Neural progenitor cell (in vitro differentiated cells): Measurements from ENCODE around the gene FHAD1. TPM values are rescaled to one million over a fixed set of nuclear protein-coding genes. Genes with fewer than 3 reads are reported as not detected.

ENCODE experiments used
- DNase-seq: peaks from one replicate; pipeline ENCODE4 v3.0.0-alpha.2; 2016; ENCODE audit warnings: low spot score
- H2AFZ ChIP-seq: fragments of 200-600 bp; sonication (generic); replicated peaks from 2 replicates; pipeline ENCODE4 v1.6.1; 2016; ENCODE audit warnings: antibody characterized with exemption
- H3F3A ChIP-seq: fragments of 200-600 bp; sonication (generic); 2 replicates; pipeline ENCODE4 v1.6.1; 2016; ENCODE audit warnings: antibody characterized with exemption, low read depth
- H3K27ac ChIP-seq: fragments of 200-600 bp; sonication (generic); 2 replicates; pipeline ENCODE4 v1.5.1; 2016; ENCODE audit warnings: mild to moderate bottlenecking
- H3K27me3 ChIP-seq: fragments of 200-600 bp; sonication (generic); 2 replicates; pipeline ENCODE4 v1.6.1; 2016; ENCODE audit warnings: mild to moderate bottlenecking, moderate library complexity
- H3K36me3 ChIP-seq: fragments of 200-600 bp; sonication (generic); 2 replicates; pipeline ENCODE4 v1.5.1; 2016
- H3K4me1 ChIP-seq: fragments of 200-600 bp; sonication (generic); 2 replicates; pipeline ENCODE4 v1.6.1; 2016; ENCODE audit warnings: mixed run types
- H3K4me2 ChIP-seq: fragments of 200-600 bp; sonication (generic); 2 replicates; pipeline ENCODE4 v1.6.1; 2016
- H3K4me3 ChIP-seq: fragments of 200-600 bp; sonication (generic); 2 replicates; pipeline ENCODE4 v1.5.1; 2016
- H3K79me2 ChIP-seq: fragments of 200-600 bp; sonication (generic); 2 replicates; pipeline ENCODE4 v1.6.1; 2016; ENCODE audit warnings: low read depth
- H3K9ac ChIP-seq: fragments of 200-600 bp; sonication (generic); 2 replicates; pipeline ENCODE4 v1.6.1; 2016
- H3K9me3 ChIP-seq: fragments of 200-600 bp; sonication (generic); 2 replicates; pipeline ENCODE4 v1.5.1; 2016; ENCODE audit warnings: low read depth
- H4K20me1 ChIP-seq: fragments of 200-600 bp; sonication (generic); 2 replicates; pipeline ENCODE4 v1.6.1; 2016; ENCODE audit warnings: low read depth
- H3K27ac Mint-ChIP-seq: 3 replicates; pipeline ENCODE4 v1.8.0; 2021; ENCODE audit warnings: mixed read lengths
- H3K27me3 Mint-ChIP-seq: 2 replicates; pipeline ENCODE4 v1.8.0; 2022; ENCODE audit warnings: low read depth, mild to moderate bottlenecking, inconsistent platforms, moderate library complexity, mixed read lengths; ENCODE audit not compliant: insufficient read depth
- H3K36me3 Mint-ChIP-seq: 3 replicates; pipeline ENCODE4 v1.8.0; 2021; ENCODE audit warnings: mixed read lengths
- H3K4me1 Mint-ChIP-seq: 3 replicates; pipeline ENCODE4 v1.8.0; 2021; ENCODE audit warnings: mixed read lengths
- H3K4me3 Mint-ChIP-seq: 3 replicates; pipeline ENCODE4 v1.8.0; 2021; ENCODE audit warnings: mild to moderate bottlenecking, moderate library complexity, mixed read lengths
- H3K9me3 Mint-ChIP-seq: 3 replicates; pipeline ENCODE4 v1.8.0; 2020; ENCODE audit warnings: mixed read lengths
- EZH2 ChIP-seq: fragments of 200-600 bp; sonication (generic); IDR thresholded peaks from 2 replicates; pipeline ENCODE4 v1.6.1; 2017; ENCODE audit warnings: antibody characterized with exemption, mild to moderate bottlenecking, moderate library complexity
- EZH2phosphoT487 ChIP-seq: fragments of 200-600 bp; sonication (generic); IDR thresholded peaks from 2 replicates; pipeline ENCODE4 v1.6.1; 2017; ENCODE audit warnings: antibody characterized with exemption
- total RNA-seq: library from RNA; depleted of rRNA; stranded (reverse); fragments of >200 nt; gene quantifications from 2 replicates; pipeline ENCODE4 v1.2.3, GENCODE V29; 2015; ENCODE audit warnings: low replicate concordance
- TF ChIP-seq, protein P1 (sequence below): fragments of 200-600 bp; sonication (generic); IDR thresholded peaks from 2 replicates; pipeline ENCODE4 v1.5.1; 2017; ENCODE audit warnings: antibody characterized with exemption, mild to moderate bottlenecking

FHAD1 gene
- total RNA-seq, 1 donor from 2014 or later = 9.1 TPM

DNA sequence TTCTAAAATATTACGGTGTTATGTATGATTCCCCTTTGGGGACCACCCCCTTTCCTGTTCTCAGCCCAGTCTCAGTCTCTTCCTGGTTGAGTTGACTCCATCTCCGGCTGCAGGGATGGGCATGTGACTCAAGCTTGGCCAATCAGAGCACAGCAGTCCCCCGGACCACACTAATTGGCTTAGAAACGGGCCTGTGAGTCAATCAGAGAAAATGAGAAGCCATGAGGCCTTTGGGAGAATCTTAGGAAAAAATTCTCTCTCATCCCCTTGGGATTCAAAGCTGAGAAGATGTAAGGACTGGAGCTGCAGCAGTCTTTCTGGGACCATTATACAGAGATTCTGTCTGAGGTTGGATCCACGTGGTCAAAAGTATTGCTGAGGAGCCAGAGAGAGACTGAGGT, 10.7 kb upstream of the FHAD1 start:
- Histone ChIP-seq H3F3A (no peaks in the 10 kb centered on the region), H3K4me3 (no peak overlapping the region), H3K4me2 (no peak overlapping the region), H4K20me1 (no peaks in the 10 kb centered on the region), H3K27me3 (no peaks in the 10 kb centered on the region), H3K36me3 (no peaks in the 10 kb centered on the region), H3K9me3 (no peaks in the 10 kb centered on the region), H3K9ac (no peak overlapping the region), H3K27ac (no peak overlapping the region), H3K79me2 (no peaks in the 10 kb centered on the region), H2AFZ (peak overlapping the region; percentile 39), H3K4me1 (peaks cover 12% of the 10 kb centered on the region)
- Mint-ChIP-seq H3K4me3 (no peak overlapping the region), H3K9me3 (peaks cover 3% of the 10 kb centered on the region), H3K4me1 (peaks cover 32% of the 10 kb centered on the region), H3K27ac (no peak overlapping the region), H3K27me3 (peaks cover 3% of the 10 kb centered on the region), H3K36me3 (no peaks in the 10 kb centered on the region)
- TF ChIP-seq EZH2 = no peak
- TF ChIP-seq, protein P1, sequence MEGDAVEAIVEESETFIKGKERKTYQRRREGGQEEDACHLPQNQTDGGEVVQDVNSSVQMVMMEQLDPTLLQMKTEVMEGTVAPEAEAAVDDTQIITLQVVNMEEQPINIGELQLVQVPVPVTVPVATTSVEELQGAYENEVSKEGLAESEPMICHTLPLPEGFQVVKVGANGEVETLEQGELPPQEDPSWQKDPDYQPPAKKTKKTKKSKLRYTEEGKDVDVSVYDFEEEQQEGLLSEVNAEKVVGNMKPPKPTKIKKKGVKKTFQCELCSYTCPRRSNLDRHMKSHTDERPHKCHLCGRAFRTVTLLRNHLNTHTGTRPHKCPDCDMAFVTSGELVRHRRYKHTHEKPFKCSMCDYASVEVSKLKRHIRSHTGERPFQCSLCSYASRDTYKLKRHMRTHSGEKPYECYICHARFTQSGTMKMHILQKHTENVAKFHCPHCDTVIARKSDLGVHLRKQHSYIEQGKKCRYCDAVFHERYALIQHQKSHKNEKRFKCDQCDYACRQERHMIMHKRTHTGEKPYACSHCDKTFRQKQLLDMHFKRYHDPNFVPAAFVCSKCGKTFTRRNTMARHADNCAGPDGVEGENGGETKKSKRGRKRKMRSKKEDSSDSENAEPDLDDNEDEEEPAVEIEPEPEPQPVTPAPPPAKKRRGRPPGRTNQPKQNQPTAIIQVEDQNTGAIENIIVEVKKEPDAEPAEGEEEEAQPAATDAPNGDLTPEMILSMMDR = no peak
- TF ChIP-seq EZH2phosphoT487 = no peak
- no peak for DNase-seq

DNA sequence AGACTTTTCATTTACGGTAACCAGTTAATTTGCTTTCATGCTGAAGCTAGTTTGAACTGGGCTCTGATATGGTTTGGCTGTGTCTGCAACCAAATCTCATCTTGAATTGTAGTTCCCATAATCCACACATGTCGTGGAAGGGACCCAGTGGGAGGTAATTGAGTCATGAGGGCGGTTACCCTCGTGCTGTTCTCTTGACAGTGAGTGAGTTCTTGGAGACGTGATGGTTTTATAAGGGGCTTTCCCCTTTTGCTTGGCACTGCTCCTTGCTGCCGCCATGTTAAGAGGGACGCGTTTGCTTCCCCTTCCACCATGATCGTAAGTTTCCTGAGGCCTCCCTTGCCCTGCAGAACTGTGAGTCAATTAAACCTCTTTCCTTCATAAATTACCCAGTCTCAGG, 10.3 kb upstream of the FHAD1 start:
- Histone ChIP-seq H3K9me3 (no peaks in the 10 kb centered on the region), H3F3A (no peaks in the 10 kb centered on the region), H3K4me1 (peaks cover 12% of the 10 kb centered on the region), H3K9ac (no peak overlapping the region), H3K4me3 (no peak overlapping the region), H3K36me3 (no peaks in the 10 kb centered on the region), H3K27me3 (no peaks in the 10 kb centered on the region), H3K4me2 (no peak overlapping the region), H4K20me1 (no peaks in the 10 kb centered on the region), H3K27ac (no peak overlapping the region), H2AFZ (peak overlapping the region; percentile 50), H3K79me2 (no peaks in the 10 kb centered on the region)
- peaks cover 3% of the 10 kb centered on the region for H3K9me3 Mint-ChIP-seq
- no peak for DNase-seq
- no peaks in the 10 kb centered on the region for H3K36me3 Mint-ChIP-seq
- peaks cover 36% of the 10 kb centered on the region for H3K4me1 Mint-ChIP-seq
- H3K4me3 Mint-ChIP-seq = no peak overlapping the region
- TF ChIP-seq, protein P1 = no peak
- TF ChIP-seq EZH2phosphoT487 = no peak
- no peak overlapping the region for H3K27ac Mint-ChIP-seq
- H3K27me3 Mint-ChIP-seq = peaks cover 3% of the 10 kb centered on the region

DNA sequence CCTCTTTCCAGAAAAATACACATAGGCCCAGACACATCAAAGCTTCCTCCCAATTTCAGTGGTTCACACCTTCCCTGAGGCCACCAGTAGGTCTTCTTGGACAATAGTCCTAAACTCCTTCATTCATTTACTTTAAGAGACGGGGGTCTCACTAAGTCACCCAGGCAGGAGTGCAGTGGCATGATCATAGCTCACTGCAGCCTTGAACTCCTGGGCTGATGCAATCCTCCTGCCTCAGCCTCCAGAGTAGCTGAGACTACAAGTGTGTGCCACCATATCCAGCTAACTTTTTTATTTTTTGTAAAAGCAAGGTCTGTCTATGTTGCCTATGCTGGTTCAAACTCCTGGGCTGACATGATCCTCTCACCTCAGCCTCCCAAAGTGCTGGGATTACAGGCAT, 8.2 kb upstream of the FHAD1 start:
- no peak for DNase-seq
- H3K27me3 ChIP-seq = no peaks in the 10 kb centered on the region
- no peak overlapping the region for H3K4me3 Mint-ChIP-seq
- no peaks in the 10 kb centered on the region for H3K79me2 ChIP-seq
- H3K4me3 ChIP-seq = no peak overlapping the region
- no peak overlapping the region for H3K9ac ChIP-seq
- no peak for TF ChIP-seq EZH2phosphoT487
- no peaks in the 10 kb centered on the region for H3K36me3 Mint-ChIP-seq
- H3K9me3 Mint-ChIP-seq = peaks cover 3% of the 10 kb centered on the region
- H3K4me1 Mint-ChIP-seq = peaks cover 42% of the 10 kb centered on the region
- peaks cover 12% of the 10 kb centered on the region for H3K4me1 ChIP-seq
- no peaks in the 10 kb centered on the region for H3K36me3 ChIP-seq
- no peak overlapping the region for H3K4me2 ChIP-seq
- H3K27ac ChIP-seq = no peak overlapping the region
- no peaks in the 10 kb centered on the region for H3K9me3 ChIP-seq
- H3F3A ChIP-seq = no peaks in the 10 kb centered on the region
- no peak overlapping the region for H2AFZ ChIP-seq
- H3K27ac Mint-ChIP-seq = peak overlapping the region; percentile 23
- H3K27me3 Mint-ChIP-seq = peaks cover 5% of the 10 kb centered on the region
- no peaks in the 10 kb centered on the region for H4K20me1 ChIP-seq

DNA sequence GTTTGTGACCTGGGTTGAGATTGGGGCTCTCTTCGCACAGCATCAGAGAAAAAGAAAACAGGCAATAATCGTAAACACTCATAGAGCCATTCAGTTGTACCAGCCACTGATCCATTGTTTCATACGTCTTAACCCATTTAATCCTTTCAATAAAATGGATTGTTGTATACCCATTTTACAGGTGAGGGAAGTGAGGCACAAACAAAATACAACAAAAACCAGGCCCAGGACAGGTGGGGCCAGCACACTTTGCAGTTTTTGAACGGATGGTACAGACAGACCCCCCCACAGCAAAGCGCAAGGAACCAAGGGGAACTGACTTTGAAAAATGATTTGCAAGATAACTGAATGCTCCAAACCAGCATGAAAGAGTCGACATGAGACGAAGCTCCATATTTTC, 4.3 kb upstream of the FHAD1 start:
- no peaks in the 10 kb centered on the region for H3K36me3 Mint-ChIP-seq
- peaks cover 3% of the 10 kb centered on the region for H3K27me3 ChIP-seq
- no peak for DNase-seq
- H3K36me3 ChIP-seq = no peaks in the 10 kb centered on the region
- H3K4me1 ChIP-seq = peaks cover 10% of the 10 kb centered on the region
- no peaks in the 10 kb centered on the region for H3K9me3 ChIP-seq
- no peak overlapping the region for H2AFZ ChIP-seq
- peaks cover 13% of the 10 kb centered on the region for H3F3A ChIP-seq
- peaks cover 7% of the 10 kb centered on the region for H3K27me3 Mint-ChIP-seq
- no peak overlapping the region for H3K4me3 ChIP-seq
- no peak overlapping the region for H3K27ac ChIP-seq
- H3K4me1 Mint-ChIP-seq = peaks cover 36% of the 10 kb centered on the region
- no peak overlapping the region for H3K27ac Mint-ChIP-seq
- no peak overlapping the region for H3K4me3 Mint-ChIP-seq
- H4K20me1 ChIP-seq = no peaks in the 10 kb centered on the region
- TF ChIP-seq, protein P1 = no peak
- TF ChIP-seq EZH2 (no peak), EZH2phosphoT487 (no peak)
- no peak overlapping the region for H3K9ac ChIP-seq
- H3K4me2 ChIP-seq = no peak overlapping the region
- H3K9me3 Mint-ChIP-seq = peaks cover 6% of the 10 kb centered on the region
- H3K79me2 ChIP-seq = no peaks in the 10 kb centered on the region
